Osteoblast (primary cell): Measurements from ENCODE around the gene MFSD11. TPM values are rescaled to one million over a fixed set of nuclear protein-coding genes. Genes with fewer than 3 reads are reported as not detected.

Source experiments
- DNase-seq: peaks from one replicate; pipeline ENCODE4 v3.0.0; 2011; ENCODE audit warnings: low spot score, mixed read lengths; ENCODE audit not compliant: insufficient read length; ENCODE audit errors: missing footprints
- H2AFZ ChIP-seq: 2 replicates; pipeline ENCODE4 v1.6.0; 2011; ENCODE audit warnings: mild to moderate bottlenecking, low read length
- H3K27ac ChIP-seq: 2 replicates; pipeline ENCODE4 v1.5.1; 2011; ENCODE audit warnings: mild to moderate bottlenecking, low read depth, low read length, moderate library complexity
- H3K27me3 ChIP-seq: 2 replicates; pipeline ENCODE4 v1.6.0; 2012; ENCODE audit warnings: mild to moderate bottlenecking, control low read depth, inconsistent platforms, low read length, moderate library complexity; ENCODE audit not compliant: insufficient read depth
- H3K36me3 ChIP-seq: 2 replicates; pipeline ENCODE4 v1.5.1; 2011; ENCODE audit warnings: mild to moderate bottlenecking, low read length, control low read depth, moderate library complexity; ENCODE audit not compliant: insufficient read depth
- H3K4me1 ChIP-seq: 2 replicates; pipeline ENCODE4 v1.5.1; 2011; ENCODE audit warnings: mild to moderate bottlenecking, low read length, control low read depth, moderate library complexity; ENCODE audit not compliant: insufficient read depth
- H3K4me2 ChIP-seq: 2 replicates; pipeline ENCODE4 v1.6.0; 2011; ENCODE audit warnings: mild to moderate bottlenecking, low read length; ENCODE audit not compliant: insufficient read depth
- H3K4me3 ChIP-seq: fragments of 200-600 bp; sonication (generic); 3 replicates; pipeline ENCODE4 v1.5.1; 2012; ENCODE audit warnings: mild to moderate bottlenecking, low read length, inconsistent platforms; ENCODE audit not compliant: insufficient read depth
- H3K79me2 ChIP-seq: 2 replicates; pipeline ENCODE4 v1.6.0; 2012; ENCODE audit warnings: mild to moderate bottlenecking, low read length, control low read depth, inconsistent platforms; ENCODE audit not compliant: insufficient read depth
- H3K9me3 ChIP-seq: 2 replicates; pipeline ENCODE4 v1.5.1; 2011; ENCODE audit warnings: low read depth, low read length, control low read depth
- H4K20me1 ChIP-seq: 2 replicates; pipeline ENCODE4 v1.6.0; 2012; ENCODE audit warnings: mild to moderate bottlenecking, low read length, control low read depth; ENCODE audit not compliant: insufficient read depth
- total RNA-seq: library from RNA; depleted of rRNA; stranded (reverse); fragments of >200 nt; gene quantifications from 2 replicates; pipeline ENCODE4 v1.2.3, GENCODE V29; 2012
- TF ChIP-seq, protein P1 (sequence below): IDR thresholded peaks from 2 replicates; pipeline ENCODE4 v1.5.1; 2011; ENCODE audit warnings: mild to moderate bottlenecking, low read depth, low read length, moderate library complexity; ENCODE audit errors: extremely low read depth

Gene MFSD11
- total RNA-seq, 1 donor = 42.0 TPM

DNA sequence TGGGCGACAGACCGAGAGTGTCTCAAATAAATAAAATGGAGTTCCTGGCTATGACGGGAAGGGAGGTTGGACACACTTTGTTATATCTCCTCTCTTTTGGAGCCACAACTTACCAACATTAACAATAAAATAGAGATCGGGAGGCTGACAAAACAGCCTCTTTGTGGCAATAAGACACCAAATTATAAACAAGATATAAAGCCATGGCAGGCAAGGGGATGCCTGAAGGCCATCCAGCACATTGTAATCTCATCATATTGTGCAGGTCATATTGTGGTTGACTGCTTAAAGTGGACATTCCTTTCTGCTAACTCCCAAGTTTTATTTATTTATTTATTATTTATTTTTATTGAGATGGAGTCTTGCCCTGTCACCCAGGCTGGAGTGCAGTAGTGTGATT lies 70.4 kb downstream of the MFSD11 start:
- no peaks in the 10 kb centered on the region for H3K4me1 ChIP-seq
- no peak overlapping the region for H2AFZ ChIP-seq
- no peaks in the 10 kb centered on the region for H3K36me3 ChIP-seq
- DNase-seq = no peak
- peaks cover 3% of the 10 kb centered on the region for H3K27me3 ChIP-seq
- no peak overlapping the region for H3K4me2 ChIP-seq
- TF ChIP-seq, protein P1, sequence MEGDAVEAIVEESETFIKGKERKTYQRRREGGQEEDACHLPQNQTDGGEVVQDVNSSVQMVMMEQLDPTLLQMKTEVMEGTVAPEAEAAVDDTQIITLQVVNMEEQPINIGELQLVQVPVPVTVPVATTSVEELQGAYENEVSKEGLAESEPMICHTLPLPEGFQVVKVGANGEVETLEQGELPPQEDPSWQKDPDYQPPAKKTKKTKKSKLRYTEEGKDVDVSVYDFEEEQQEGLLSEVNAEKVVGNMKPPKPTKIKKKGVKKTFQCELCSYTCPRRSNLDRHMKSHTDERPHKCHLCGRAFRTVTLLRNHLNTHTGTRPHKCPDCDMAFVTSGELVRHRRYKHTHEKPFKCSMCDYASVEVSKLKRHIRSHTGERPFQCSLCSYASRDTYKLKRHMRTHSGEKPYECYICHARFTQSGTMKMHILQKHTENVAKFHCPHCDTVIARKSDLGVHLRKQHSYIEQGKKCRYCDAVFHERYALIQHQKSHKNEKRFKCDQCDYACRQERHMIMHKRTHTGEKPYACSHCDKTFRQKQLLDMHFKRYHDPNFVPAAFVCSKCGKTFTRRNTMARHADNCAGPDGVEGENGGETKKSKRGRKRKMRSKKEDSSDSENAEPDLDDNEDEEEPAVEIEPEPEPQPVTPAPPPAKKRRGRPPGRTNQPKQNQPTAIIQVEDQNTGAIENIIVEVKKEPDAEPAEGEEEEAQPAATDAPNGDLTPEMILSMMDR = no peak
- H3K4me3 ChIP-seq = no peak overlapping the region
- no peaks in the 10 kb centered on the region for H3K9me3 ChIP-seq
- H3K27ac ChIP-seq = no peak overlapping the region
- H4K20me1 ChIP-seq = no peaks in the 10 kb centered on the region
- no peaks in the 10 kb centered on the region for H3K79me2 ChIP-seq

DNA sequence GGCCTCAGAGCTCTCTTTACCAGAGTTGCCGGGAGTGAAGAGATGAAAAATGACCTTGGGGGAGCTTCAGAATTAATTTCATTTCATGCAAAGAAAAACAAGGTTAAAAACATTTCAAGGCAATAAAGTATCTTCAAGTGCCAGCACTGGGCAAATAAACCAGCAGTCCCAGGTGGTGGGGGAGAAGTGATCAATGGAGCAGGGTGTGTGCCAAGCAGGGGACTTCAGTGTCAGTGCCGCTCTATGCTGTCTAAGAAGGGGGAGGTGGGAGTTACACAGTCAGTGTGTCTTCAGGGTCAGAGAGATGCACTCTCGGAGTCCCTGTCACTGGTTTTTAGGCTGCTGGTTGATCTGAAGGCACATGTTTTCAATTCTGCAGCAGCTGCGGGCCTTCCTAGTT lies 73.0 kb downstream of the MFSD11 start:
- no peak overlapping the region for H3K4me2 ChIP-seq
- H3K36me3 ChIP-seq = no peaks in the 10 kb centered on the region
- H3K79me2 ChIP-seq = no peaks in the 10 kb centered on the region
- TF ChIP-seq, protein P1 = no peak
- no peak overlapping the region for H3K4me3 ChIP-seq
- DNase-seq = no peak
- H3K27ac ChIP-seq = no peak overlapping the region
- no peaks in the 10 kb centered on the region for H4K20me1 ChIP-seq
- H3K4me1 ChIP-seq = no peaks in the 10 kb centered on the region
- no peak overlapping the region for H2AFZ ChIP-seq
- no peaks in the 10 kb centered on the region for H3K9me3 ChIP-seq
- H3K27me3 ChIP-seq = peaks cover 8% of the 10 kb centered on the region

DNA sequence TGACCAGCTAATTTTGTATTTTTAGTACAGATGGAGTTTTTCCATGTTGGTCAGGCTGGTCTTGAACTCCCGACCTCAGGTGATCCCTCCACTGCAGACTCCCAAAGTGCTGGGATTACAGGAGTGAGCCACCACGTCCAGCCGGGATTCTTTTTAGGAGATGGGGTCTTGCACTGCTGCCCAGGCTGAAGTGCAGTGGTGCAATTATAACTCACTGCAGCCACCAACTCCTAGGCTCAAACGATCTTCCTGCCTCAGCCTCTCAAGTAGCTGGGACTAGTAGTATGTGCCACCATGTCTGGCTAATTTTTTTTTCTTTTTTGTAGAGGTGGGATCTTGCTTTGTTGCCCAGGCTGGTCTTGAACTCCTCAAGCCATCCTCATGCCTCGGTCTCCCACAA lies 73.9 kb downstream of the MFSD11 start:
- no peaks in the 10 kb centered on the region for H3K36me3 ChIP-seq
- TF ChIP-seq, protein P1 = no peak
- no peaks in the 10 kb centered on the region for H3K4me1 ChIP-seq
- no peaks in the 10 kb centered on the region for H3K9me3 ChIP-seq
- no peaks in the 10 kb centered on the region for H4K20me1 ChIP-seq
- no peak overlapping the region for H3K4me3 ChIP-seq
- no peak for DNase-seq
- H3K4me2 ChIP-seq = no peak overlapping the region
- no peaks in the 10 kb centered on the region for H3K79me2 ChIP-seq
- H2AFZ ChIP-seq = no peak overlapping the region
- H3K27ac ChIP-seq = no peak overlapping the region
- H3K27me3 ChIP-seq = peaks cover 8% of the 10 kb centered on the region

DNA sequence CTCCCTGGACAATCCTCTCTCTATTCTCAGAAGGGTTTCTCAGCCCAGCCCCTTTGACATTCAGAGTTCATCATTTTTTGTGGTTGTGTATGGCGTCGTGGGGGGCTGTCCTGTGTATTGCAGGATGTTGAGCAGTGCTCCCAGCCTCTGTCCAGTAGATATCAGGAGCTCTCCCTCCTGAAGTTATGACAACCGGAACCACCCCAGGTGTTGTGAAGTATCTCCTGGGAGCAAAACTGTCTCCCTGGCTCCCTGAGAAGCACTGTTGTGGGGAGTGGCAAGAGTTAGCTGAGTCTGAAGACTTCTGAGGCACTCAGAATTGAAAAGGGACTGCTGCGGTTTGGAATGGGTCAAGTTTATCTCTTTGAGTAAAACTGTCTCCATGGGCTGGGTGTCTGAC lies 74.3 kb downstream of the MFSD11 start:
- no peak for DNase-seq
- no peaks in the 10 kb centered on the region for H3K9me3 ChIP-seq
- H2AFZ ChIP-seq = no peak overlapping the region
- H3K27me3 ChIP-seq = peaks cover 8% of the 10 kb centered on the region
- H3K79me2 ChIP-seq = no peaks in the 10 kb centered on the region
- no peaks in the 10 kb centered on the region for H4K20me1 ChIP-seq
- H3K27ac ChIP-seq = no peak overlapping the region
- H3K4me1 ChIP-seq = no peaks in the 10 kb centered on the region
- TF ChIP-seq, protein P1 = no peak
- no peaks in the 10 kb centered on the region for H3K36me3 ChIP-seq
- no peak overlapping the region for H3K4me3 ChIP-seq
- no peak overlapping the region for H3K4me2 ChIP-seq
